HCT116 (cell line): ENCODE results near the gene SDCBP2. TPM values are rescaled to one million over a fixed set of nuclear protein-coding genes. Genes with fewer than 3 reads are reported as not detected.

Source experiments
- ATAC-seq: fragments of 200-7000 bp; cut with Tn5 transposase; 2 replicates; pipeline ENCODE4 v1.9.1; 2020; ENCODE audit warnings: mild to moderate bottlenecking, moderate library complexity
- BruUV-seq: library from RNA; stranded (reverse); fragments of 400-500 nt; replicated peaks from 2 replicates; lab custom pipeline; 2021; lab: Mats Ljungman, UMichigan
- CTCF ChIA-PET: fragments of 300-600 bp; sonication (Branson Sonifier 250); formaldehyde crosslinking; loops from one replicate; lab custom pipeline; 2021; ENCODE audit warnings: antibody characterized with exemption; lab: Charles Lee
- POLR2A ChIA-PET: fragments of 300-600, 350-600 bp; sonication (Branson Sonifier 250); formaldehyde crosslinking; loops from one replicate; lab custom pipeline; 2021; ENCODE audit warnings: antibody characterized with exemption; lab: Charles Lee
- RAD21 ChIA-PET, 2 experiments: fragments of 300-600 bp; sonication (Branson Sonifier 250); formaldehyde crosslinking; loops; one replicate each; lab custom pipeline; 2023; ENCODE audit warnings: low total read pairs in 2 of 2; ENCODE audit not compliant: uncharacterized antibody in 2 of 2, unreplicated experiment in 2 of 2, low non-redundant PET in 1 of 2; lab: Charles Lee
- DNase-seq: peaks from one replicate; pipeline ENCODE4 v3.0.0-alpha.2; 2010; ENCODE audit warnings: low read depth, low spot score
- H2AFZ ChIP-seq: fragments of 200-600 bp; shearing (Covaris generic), sonication (generic); 2 replicates; pipeline ENCODE4 v1.6.1; 2017; ENCODE audit warnings: low read depth, mixed run types, mixed read lengths, antibody characterized with exemption, low read length; ENCODE audit not compliant: poor library complexity, severe bottlenecking
- H3K27ac ChIP-seq: 2 replicates; pipeline ENCODE4 v1.5.1; 2012; ENCODE audit warnings: low read depth, low read length
- H3K27me3 ChIP-seq: fragments of 200-600 bp; sonication (generic); 2 replicates; pipeline ENCODE4 v1.6.1; 2016; ENCODE audit warnings: mixed run types, low read length, mixed read lengths; ENCODE audit not compliant: insufficient read depth
- H3K36me3 ChIP-seq, 2 experiments: fragments of 200-500 bp in 1 of 2; fragments of 200-600 bp in 1 of 2; sonication (Bioruptor generic) in 1 of 2; sonication (generic) in 1 of 2; 2 replicates each; pipeline versions ENCODE4 v1.5.1 to v1.6.1; 2014 to 2016; ENCODE audit warnings: low read length in 2 of 2, inconsistent platforms in 1 of 2, mixed read lengths in 1 of 2, mixed run types in 1 of 2; ENCODE audit not compliant: insufficient read depth in 2 of 2, control insufficient read depth in 1 of 2
- H3K4me1 ChIP-seq, 2 experiments: fragments of 200-600 bp in 1 of 2; sonication (generic) in 1 of 2; 2 replicates each; pipeline versions ENCODE4 v1.5.1 to v1.6.1; 2012 to 2017; ENCODE audit warnings: low read length in 2 of 2, inconsistent platforms in 1 of 2, mild to moderate bottlenecking in 1 of 2, mixed read lengths in 1 of 2, mixed run types in 1 of 2, moderate library complexity in 1 of 2; ENCODE audit not compliant: insufficient read depth in 2 of 2, control insufficient read depth in 1 of 2
- H3K4me2 ChIP-seq: fragments of 200-600 bp; sonication (generic); 2 replicates; pipeline ENCODE4 v1.6.1; 2017; ENCODE audit warnings: mixed run types, low read length, mixed read lengths
- H3K4me3 ChIP-seq, 2 experiments: fragments of 200-600 bp in 1 of 2; sonication (generic) in 1 of 2; replicated peaks in 1 of 2; 2 replicates each; pipeline ENCODE4 v1.5.1; 2011 to 2016; ENCODE audit warnings: low read length in 2 of 2, control low read depth in 1 of 2, low read depth in 1 of 2, mild to moderate bottlenecking in 1 of 2, mixed read lengths in 1 of 2, mixed run types in 1 of 2
- H3K79me2 ChIP-seq: fragments of 200-600 bp; sonication (generic); 2 replicates; pipeline ENCODE4 v1.6.1; 2017; ENCODE audit warnings: mild to moderate bottlenecking, mixed run types, low read length, moderate library complexity, mixed read lengths; ENCODE audit not compliant: insufficient read depth
- H3K9ac ChIP-seq: fragments of 200-600 bp; sonication (generic); 2 replicates; pipeline ENCODE4 v1.6.1; 2016; ENCODE audit warnings: low read length, mixed read lengths
- H3K9me2 ChIP-seq: fragments of 200-600 bp; sonication (generic), shearing (Covaris generic); 2 replicates; pipeline ENCODE4 v1.6.1; 2017; ENCODE audit warnings: mixed run types, mild to moderate bottlenecking, moderate library complexity; ENCODE audit not compliant: insufficient read depth
- H3K9me3 ChIP-seq, 2 experiments: fragments of 200-500 bp in 1 of 2; fragments of 200-600 bp in 1 of 2; sonication (Bioruptor generic) in 1 of 2; sonication (generic) in 1 of 2; 2 replicates each; pipeline ENCODE4 v1.6.1; 2014 to 2017; ENCODE audit warnings: low read length in 2 of 2, mixed read lengths in 2 of 2, inconsistent platforms in 1 of 2, low read depth in 1 of 2, mild to moderate bottlenecking in 1 of 2, mixed run types in 1 of 2, moderate library complexity in 1 of 2; ENCODE audit not compliant: control insufficient read depth in 1 of 2, insufficient read depth in 1 of 2
- H4K20me1 ChIP-seq: fragments of 200-600 bp; sonication (generic), shearing (Covaris generic); 2 replicates; pipeline ENCODE4 v1.6.1; 2017; ENCODE audit warnings: mixed run types, mild to moderate bottlenecking, moderate library complexity; ENCODE audit not compliant: insufficient read depth
- CBX3 ChIP-seq: IDR thresholded peaks from 2 replicates; pipeline ENCODE4 v1.6.1; 2012; ENCODE audit warnings: low read depth
- CEBPB ChIP-seq: IDR thresholded peaks from 2 replicates; pipeline ENCODE4 v1.6.1; 2012; ENCODE audit warnings: low read depth
- EGR1 ChIP-seq: IDR thresholded peaks from 2 replicates; pipeline ENCODE4 v1.6.1; 2012; ENCODE audit warnings: low read depth
- ELF1 ChIP-seq: IDR thresholded peaks from 2 replicates; pipeline ENCODE4 v1.6.1; 2012; ENCODE audit warnings: low read depth, borderline replicate concordance
- EZH2 ChIP-seq: fragments of 200-600 bp; sonication (generic); IDR thresholded peaks from 2 replicates; pipeline ENCODE4 v1.6.1; 2017; ENCODE audit warnings: antibody characterized with exemption, mixed run types
- EZH2phosphoT487 ChIP-seq: fragments of 200-600 bp; IDR thresholded peaks from 2 replicates; pipeline ENCODE4 v1.6.1; 2018; ENCODE audit warnings: antibody characterized with exemption, borderline replicate concordance
- POLR2A ChIP-seq: IDR thresholded peaks from 2 replicates; pipeline ENCODE4 v1.7.0; 2011; ENCODE audit warnings: borderline replicate concordance; ENCODE audit not compliant: insufficient read depth, insufficient read length; ENCODE audit errors: extremely low read depth
- POLR2AphosphoS5 ChIP-seq: IDR thresholded peaks from 2 replicates; pipeline ENCODE4 v1.6.1; 2011; ENCODE audit warnings: mild to moderate bottlenecking, low read depth, low read length, moderate library complexity
- RAD21 ChIP-seq: IDR thresholded peaks from 2 replicates; pipeline ENCODE4 v1.6.1; 2012; ENCODE audit warnings: low read depth, mild to moderate bottlenecking
- SIN3A ChIP-seq: IDR thresholded peaks from 2 replicates; pipeline ENCODE4 v1.6.1; 2012; ENCODE audit warnings: low read depth
- TCF7L2 ChIP-seq: IDR thresholded peaks from 2 replicates; pipeline ENCODE4 v1.7.0; 2011; ENCODE audit warnings: borderline replicate concordance, inconsistent platforms; ENCODE audit not compliant: insufficient read depth, insufficient read length; ENCODE audit errors: extremely low read depth
- YY1 ChIP-seq: IDR thresholded peaks from 2 replicates; pipeline ENCODE4 v1.6.1; 2011; ENCODE audit warnings: low read length, low read depth, moderate library complexity, mild to moderate bottlenecking; ENCODE audit not compliant: insufficient replicate concordance; ENCODE audit errors: extremely low read depth
- ZFX ChIP-seq: fragments of 450-650 bp; IDR thresholded peaks from 2 replicates; pipeline ENCODE4 v1.6.1; 2017
- intact Hi-C: fragments of 100-400 bp; cut with micrococcal nuclease; formaldehyde crosslinking; loops from 2 replicates; pipeline ENCODE4 v1.10.0; 2022
- total RNA-seq: library from RNA; stranded (reverse); gene quantifications from one replicate; pipeline ENCODE4 v1.2.1, GENCODE V29; 2021; ENCODE audit not compliant: unreplicated experiment
- TF ChIP-seq, protein P1 (sequence below): IDR thresholded peaks from 2 replicates; pipeline ENCODE4 v1.6.1; 2011; ENCODE audit warnings: mild to moderate bottlenecking, low read length, moderate library complexity; ENCODE audit not compliant: insufficient replicate concordance; ENCODE audit errors: extremely low read depth
- TF ChIP-seq, protein P2 (sequence below): IDR thresholded peaks from 2 replicates; pipeline ENCODE4 v1.6.1; 2012
- TF ChIP-seq, protein P3 (sequence below): IDR thresholded peaks from 2 replicates; pipeline ENCODE4 v1.6.1; 2012
- TF ChIP-seq, protein P4 (sequence below): IDR thresholded peaks from 2 replicates; pipeline ENCODE4 v1.6.1; 2012; ENCODE audit warnings: low read depth

The SDCBP2 gene
- total RNA-seq, 1 experiment from 2014 or later: 3.4 TPM

DNA sequence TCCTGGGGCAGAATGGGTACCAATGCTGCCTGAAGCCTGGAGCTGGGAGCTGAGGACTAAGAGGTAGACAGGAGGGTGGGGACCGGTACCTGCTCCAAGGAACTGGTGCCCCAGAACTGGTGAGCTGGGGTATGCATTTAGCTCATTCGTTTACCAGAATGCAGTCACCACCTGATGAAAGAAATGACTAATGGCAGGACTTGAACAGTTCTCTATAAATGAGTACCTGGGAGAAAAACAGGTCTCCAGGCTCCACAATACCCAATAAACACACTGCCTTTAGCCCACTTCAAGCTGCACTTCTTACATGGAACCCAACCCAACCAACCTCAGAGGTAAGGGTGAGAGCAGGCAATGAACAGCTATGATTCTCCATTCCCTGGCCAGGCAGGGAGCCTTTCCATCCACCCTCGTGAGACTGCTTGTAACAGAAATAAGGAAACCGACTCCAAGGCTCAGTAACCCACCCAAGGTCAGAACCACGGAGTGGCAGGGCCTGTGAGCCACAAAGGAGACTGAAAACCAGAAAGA, 48.5 kb upstream of the SDCBP2 start:
- Histone ChIP-seq H3K9ac (0 out of 2 replicates have a peak overlapping the region, but pooled peaks have one; percentile 14), H3K4me1 (peaks cover 17 to 33% of the 10 kb centered on the region in 2 experiments; a peak in 3 of 4 replicates), H3K27me3 (no peaks in the 10 kb centered on the region), H4K20me1 (peaks cover 53% of the 10 kb centered on the region), H3K9me3 (no peaks in the 10 kb centered on the region), H3K9me2 (no peaks in the 10 kb centered on the region), H2AFZ (no peak overlapping the region), H3K4me2 (peak overlapping the region; percentile 57), H3K4me3 (no peak overlapping the region), H3K27ac (0 out of 2 replicates have a peak overlapping the region, but pooled peaks have one; percentile 1), H3K79me2 (peaks cover 99% of the 10 kb centered on the region), H3K36me3 (peaks cover 14 to 18% of the 10 kb centered on the region in 2 experiments)
- BruUV-seq: no TSS peak
- TF ChIP-seq CBX3: no peak
- no peak for TF ChIP-seq RAD21
- TF ChIP-seq CEBPB: no peak
- TF ChIP-seq, protein P1, sequence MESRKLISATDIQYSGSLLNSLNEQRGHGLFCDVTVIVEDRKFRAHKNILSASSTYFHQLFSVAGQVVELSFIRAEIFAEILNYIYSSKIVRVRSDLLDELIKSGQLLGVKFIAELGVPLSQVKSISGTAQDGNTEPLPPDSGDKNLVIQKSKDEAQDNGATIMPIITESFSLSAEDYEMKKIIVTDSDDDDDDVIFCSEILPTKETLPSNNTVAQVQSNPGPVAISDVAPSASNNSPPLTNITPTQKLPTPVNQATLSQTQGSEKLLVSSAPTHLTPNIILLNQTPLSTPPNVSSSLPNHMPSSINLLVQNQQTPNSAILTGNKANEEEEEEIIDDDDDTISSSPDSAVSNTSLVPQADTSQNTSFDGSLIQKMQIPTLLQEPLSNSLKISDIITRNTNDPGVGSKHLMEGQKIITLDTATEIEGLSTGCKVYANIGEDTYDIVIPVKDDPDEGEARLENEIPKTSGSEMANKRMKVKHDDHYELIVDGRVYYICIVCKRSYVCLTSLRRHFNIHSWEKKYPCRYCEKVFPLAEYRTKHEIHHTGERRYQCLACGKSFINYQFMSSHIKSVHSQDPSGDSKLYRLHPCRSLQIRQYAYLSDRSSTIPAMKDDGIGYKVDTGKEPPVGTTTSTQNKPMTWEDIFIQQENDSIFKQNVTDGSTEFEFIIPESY: no peak
- TF ChIP-seq, protein P2, sequence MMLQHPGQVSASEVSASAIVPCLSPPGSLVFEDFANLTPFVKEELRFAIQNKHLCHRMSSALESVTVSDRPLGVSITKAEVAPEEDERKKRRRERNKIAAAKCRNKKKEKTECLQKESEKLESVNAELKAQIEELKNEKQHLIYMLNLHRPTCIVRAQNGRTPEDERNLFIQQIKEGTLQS: no peak
- no peak for TF ChIP-seq EZH2phosphoT487
- TF ChIP-seq EGR1: no peak
- TF ChIP-seq POLR2AphosphoS5: no peak
- no peak for TF ChIP-seq POLR2A
- no peak for TF ChIP-seq TCF7L2
- TF ChIP-seq SIN3A: no peak
- TF ChIP-seq ZFX: no peak
- no peak for TF ChIP-seq EZH2
- TF ChIP-seq, protein P3, sequence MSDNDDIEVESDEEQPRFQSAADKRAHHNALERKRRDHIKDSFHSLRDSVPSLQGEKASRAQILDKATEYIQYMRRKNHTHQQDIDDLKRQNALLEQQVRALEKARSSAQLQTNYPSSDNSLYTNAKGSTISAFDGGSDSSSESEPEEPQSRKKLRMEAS: no peak
- TF ChIP-seq ELF1: no peak
- TF ChIP-seq, protein P4, sequence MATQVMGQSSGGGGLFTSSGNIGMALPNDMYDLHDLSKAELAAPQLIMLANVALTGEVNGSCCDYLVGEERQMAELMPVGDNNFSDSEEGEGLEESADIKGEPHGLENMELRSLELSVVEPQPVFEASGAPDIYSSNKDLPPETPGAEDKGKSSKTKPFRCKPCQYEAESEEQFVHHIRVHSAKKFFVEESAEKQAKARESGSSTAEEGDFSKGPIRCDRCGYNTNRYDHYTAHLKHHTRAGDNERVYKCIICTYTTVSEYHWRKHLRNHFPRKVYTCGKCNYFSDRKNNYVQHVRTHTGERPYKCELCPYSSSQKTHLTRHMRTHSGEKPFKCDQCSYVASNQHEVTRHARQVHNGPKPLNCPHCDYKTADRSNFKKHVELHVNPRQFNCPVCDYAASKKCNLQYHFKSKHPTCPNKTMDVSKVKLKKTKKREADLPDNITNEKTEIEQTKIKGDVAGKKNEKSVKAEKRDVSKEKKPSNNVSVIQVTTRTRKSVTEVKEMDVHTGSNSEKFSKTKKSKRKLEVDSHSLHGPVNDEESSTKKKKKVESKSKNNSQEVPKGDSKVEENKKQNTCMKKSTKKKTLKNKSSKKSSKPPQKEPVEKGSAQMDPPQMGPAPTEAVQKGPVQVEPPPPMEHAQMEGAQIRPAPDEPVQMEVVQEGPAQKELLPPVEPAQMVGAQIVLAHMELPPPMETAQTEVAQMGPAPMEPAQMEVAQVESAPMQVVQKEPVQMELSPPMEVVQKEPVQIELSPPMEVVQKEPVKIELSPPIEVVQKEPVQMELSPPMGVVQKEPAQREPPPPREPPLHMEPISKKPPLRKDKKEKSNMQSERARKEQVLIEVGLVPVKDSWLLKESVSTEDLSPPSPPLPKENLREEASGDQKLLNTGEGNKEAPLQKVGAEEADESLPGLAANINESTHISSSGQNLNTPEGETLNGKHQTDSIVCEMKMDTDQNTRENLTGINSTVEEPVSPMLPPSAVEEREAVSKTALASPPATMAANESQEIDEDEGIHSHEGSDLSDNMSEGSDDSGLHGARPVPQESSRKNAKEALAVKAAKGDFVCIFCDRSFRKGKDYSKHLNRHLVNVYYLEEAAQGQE: no peak
- TF ChIP-seq YY1: no peak
- intact Hi-C loops: no loop called here
- ATAC-seq: no peak
- ChIA-PET POLR2A (no interaction called here), CTCF (no interaction called here), RAD21 (no interaction called here)
- no peak for DNase-seq
